MM.1S (cell line): Measurements from ENCODE around the gene ANO10.

ENCODE experiments used
- CTCF ChIP-seq: fragments of 300-600 bp; sonication (generic); IDR thresholded peaks from 2 replicates; pipeline ENCODE4 v1.5.1; 2016; ENCODE audit warnings: antibody characterized with exemption, low read length, mixed read lengths
- EZH2 ChIP-seq: fragments of 300-600 bp; sonication (generic); optimal IDR thresholded peaks from 2 replicates; pipeline ENCODE3; 2017; ENCODE audit warnings: low read depth, mild to moderate bottlenecking, antibody characterized with exemption, low read length, mixed read lengths

- no peak for TF ChIP-seq CTCF
- no peak for TF ChIP-seq EZH2
Observed at GRCh38 chr3:43409506-43409905, 212.3 kb downstream of the ANO10 start.
